Trophoblast cell (in vitro differentiated cells and primary cell): ENCODE data around the gene CLPTM1L.

Experiments used
- DNase-seq, 2 donors: peaks; one replicate each; pipeline ENCODE4 v3.0.0-alpha.2; 2016
- H2AFZ ChIP-seq: 2 replicates; pipeline ENCODE4 v1.6.1; 2013; ENCODE audit warnings: low read length, moderate library complexity, mild to moderate bottlenecking; ENCODE audit not compliant: insufficient read depth, poor library complexity
- H2AK5ac ChIP-seq: 2 replicates; pipeline ENCODE4 v1.6.1; 2013; ENCODE audit warnings: mild to moderate bottlenecking, low read length
- H2BK120ac ChIP-seq: 2 replicates; pipeline ENCODE4 v1.6.1; 2013; ENCODE audit warnings: low read length, mild to moderate bottlenecking, moderate library complexity; ENCODE audit not compliant: insufficient read depth, poor library complexity
- H2BK12ac ChIP-seq: 2 replicates; pipeline ENCODE4 v1.6.1; 2013; ENCODE audit warnings: mild to moderate bottlenecking, low read length, moderate library complexity
- H2BK5ac ChIP-seq: 2 replicates; pipeline ENCODE4 v1.6.1; 2013; ENCODE audit warnings: low read length, low read depth, moderate library complexity, mild to moderate bottlenecking; ENCODE audit not compliant: poor library complexity
- H3K14ac ChIP-seq: 2 replicates; pipeline ENCODE4 v1.6.1; 2013; ENCODE audit warnings: mild to moderate bottlenecking, low read length
- H3K18ac ChIP-seq: 2 replicates; pipeline ENCODE4 v1.6.1; 2013; ENCODE audit warnings: mild to moderate bottlenecking, low read length
- H3K23ac ChIP-seq: 2 replicates; pipeline ENCODE4 v1.6.1; 2013; ENCODE audit warnings: low read length
- H3K27ac ChIP-seq: 2 replicates; pipeline ENCODE4 v1.5.1; 2013; ENCODE audit warnings: low read depth, mild to moderate bottlenecking, inconsistent platforms, low read length, moderate library complexity
- H3K27me3 ChIP-seq: 2 replicates; pipeline ENCODE4 v1.6.1; 2013; ENCODE audit warnings: inconsistent platforms, mild to moderate bottlenecking, low read length, moderate library complexity; ENCODE audit not compliant: insufficient read depth
- H3K36me3 ChIP-seq, 2 experiments: 1 replicate in 1 of 2; 2 replicates in 1 of 2; pipeline ENCODE4 v1.6.1; 2013; ENCODE audit warnings: low read length in 2 of 2, mild to moderate bottlenecking in 2 of 2, moderate library complexity in 1 of 2; ENCODE audit not compliant: insufficient read depth in 2 of 2, control insufficient read depth in 1 of 2
- H3K4ac ChIP-seq: 2 replicates; pipeline ENCODE4 v1.6.1; 2013; ENCODE audit warnings: low read depth, mild to moderate bottlenecking, low read length, moderate library complexity
- H3K4me1 ChIP-seq, 2 experiments: 1 replicate in 1 of 2; 2 replicates in 1 of 2; pipeline ENCODE4 v1.6.1; 2013; ENCODE audit warnings: low read length in 2 of 2, mild to moderate bottlenecking in 2 of 2, moderate library complexity in 1 of 2; ENCODE audit not compliant: insufficient read depth in 2 of 2, control insufficient read depth in 1 of 2
- H3K4me2 ChIP-seq: 2 replicates; pipeline ENCODE4 v1.6.1; 2013; ENCODE audit warnings: inconsistent platforms, mild to moderate bottlenecking, low read length, moderate library complexity
- H3K4me3 ChIP-seq: 2 replicates; pipeline ENCODE4 v1.5.1; 2013; ENCODE audit warnings: mild to moderate bottlenecking, low read depth, low read length, inconsistent platforms
- H3K79me1 ChIP-seq: one replicate; pipeline ENCODE4 v1.6.1; 2013; ENCODE audit warnings: low read length
- H3K79me2 ChIP-seq: 2 replicates; pipeline ENCODE4 v1.6.1; 2013; ENCODE audit warnings: low read length, mild to moderate bottlenecking; ENCODE audit not compliant: control insufficient read depth, insufficient read depth, poor library complexity
- H3K9ac ChIP-seq: 2 replicates; pipeline ENCODE4 v1.6.1; 2013; ENCODE audit warnings: mild to moderate bottlenecking, low read length
- H3K9me3 ChIP-seq: 2 replicates; pipeline ENCODE4 v1.6.1; 2013; ENCODE audit warnings: low read depth, mild to moderate bottlenecking, control low read depth, inconsistent platforms, low read length; ENCODE audit not compliant: insufficient read depth
- H4K12ac ChIP-seq: 2 replicates; pipeline ENCODE4 v1.6.1; 2013; ENCODE audit warnings: low read depth, mild to moderate bottlenecking, low read length, moderate library complexity
- H4K8ac ChIP-seq: 2 replicates; pipeline ENCODE4 v1.6.1; 2013; ENCODE audit warnings: low read depth, mild to moderate bottlenecking, low read length, moderate library complexity
- H4K91ac ChIP-seq: one replicate; pipeline ENCODE4 v1.6.1; 2013; ENCODE audit warnings: low read depth, mild to moderate bottlenecking, low read length, moderate library complexity
- WGBS: extraction: QIAGEN DNeasy Blood & Tissue Kit; methylation state at CpG from one replicate; pipeline ENCODE4 v1.1.7; 2013; ENCODE audit warnings: missing lambda C conversion rate; ENCODE audit not compliant: insufficient read length, insufficient coverage; ENCODE audit errors: extremely low coverage; 5-methylcytosine and 5-hydroxymethylcytosine counted together

CLPTM1L gene

GRCh38 chr5:1312206-1312605 lies 32.7 kb downstream of the CLPTM1L start:
- H2AK5ac ChIP-seq, result no peak overlapping the region
- peaks cover 12% of the 10 kb centered on the region for H3K9me3 ChIP-seq
- no peak overlapping the region for H2AFZ ChIP-seq
- no peaks in the 10 kb centered on the region for H3K79me2 ChIP-seq
- no peak overlapping the region for H3K9ac ChIP-seq
- no peak overlapping the region for H3K23ac ChIP-seq
- no peak overlapping the region for H4K8ac ChIP-seq
- no peaks in the 10 kb centered on the region for H3K27me3 ChIP-seq
- H2BK120ac ChIP-seq, result no peak overlapping the region
- no peak overlapping the region for H3K14ac ChIP-seq
- no peaks in the 10 kb centered on the region for H3K79me1 ChIP-seq
- no peak overlapping the region for H2BK12ac ChIP-seq
- no peak overlapping the region for H3K18ac ChIP-seq
- no peak for DNase-seq
- H3K4me2 ChIP-seq, result no peak overlapping the region
- no peak overlapping the region for H4K12ac ChIP-seq
- no CpG with 5 or more reads among the region's 7 CpGs for WGBS
- H3K4me1 ChIP-seq, result no peaks in the 10 kb centered on the region
- no peak overlapping the region for H3K4ac ChIP-seq
- no peak overlapping the region for H2BK5ac ChIP-seq
- H3K36me3 ChIP-seq, result peaks cover 0 to 3% of the 10 kb centered on the region in 2 experiments
- H4K91ac ChIP-seq, result no peak overlapping the region
- H3K27ac ChIP-seq, result no peak overlapping the region
- H3K4me3 ChIP-seq, result no peak overlapping the region

GRCh38 chr5:1311439-1312055 lies 33.4 kb downstream of the CLPTM1L start:
- Histone ChIP-seq H2BK120ac (no peak overlapping the region), H3K23ac (no peak overlapping the region), H2BK5ac (no peak overlapping the region), H3K4me3 (no peak overlapping the region), H2AK5ac (no peak overlapping the region), H3K14ac (no peak overlapping the region), H3K4me2 (no peak overlapping the region), H3K9ac (no peak overlapping the region), H3K18ac (no peak overlapping the region), H3K27me3 (no peaks in the 10 kb centered on the region), H3K4me1 (no peaks in the 10 kb centered on the region), H2BK12ac (no peak overlapping the region), H3K79me1 (no peaks in the 10 kb centered on the region), H3K36me3 (no peaks in the 10 kb centered on the region), H2AFZ (no peak overlapping the region), H3K27ac (no peak overlapping the region), H3K79me2 (no peaks in the 10 kb centered on the region), H4K8ac (no peak overlapping the region), H4K91ac (no peak overlapping the region), H3K9me3 (peaks cover 12% of the 10 kb centered on the region), H3K4ac (no peak overlapping the region), H4K12ac (no peak overlapping the region)
- no CpG with 5 or more reads among the region's 15 CpGs for WGBS
- no peak for DNase-seq

DNA sequence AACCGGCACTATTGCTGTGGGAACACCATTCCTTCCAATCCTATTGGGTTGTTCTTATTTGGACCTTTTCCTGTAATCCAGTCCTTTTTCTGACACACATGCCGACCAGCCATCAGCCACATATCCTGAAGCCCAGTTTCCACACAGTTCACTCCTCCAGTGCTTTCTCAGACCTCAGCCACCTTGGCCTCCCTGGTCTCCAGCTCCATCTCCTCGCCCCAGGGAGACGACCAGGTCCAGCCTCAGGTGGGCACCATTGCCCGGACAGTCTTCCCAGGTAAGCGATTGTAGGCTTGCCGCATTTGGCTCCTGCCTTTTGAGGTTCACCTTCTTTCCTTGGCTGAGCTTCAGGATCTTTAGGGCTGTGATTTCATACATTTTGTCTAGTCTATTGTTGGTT lies 34.8 kb downstream of the CLPTM1L start:
- Histone ChIP-seq H3K23ac (no peak overlapping the region), H4K12ac (no peak overlapping the region), H2BK120ac (no peak overlapping the region), H3K9me3 (peaks cover 12% of the 10 kb centered on the region), H3K4me2 (no peak overlapping the region), H3K27me3 (no peaks in the 10 kb centered on the region), H3K14ac (no peak overlapping the region), H3K4me3 (no peak overlapping the region), H3K36me3 (no peaks in the 10 kb centered on the region), H2AK5ac (no peak overlapping the region), H3K79me1 (no peaks in the 10 kb centered on the region), H2BK5ac (no peak overlapping the region), H2BK12ac (no peak overlapping the region), H3K27ac (no peak overlapping the region), H4K8ac (no peak overlapping the region), H3K9ac (no peak overlapping the region), H3K4ac (no peak overlapping the region), H4K91ac (no peak overlapping the region), H3K79me2 (no peaks in the 10 kb centered on the region), H3K4me1 (no peaks in the 10 kb centered on the region), H2AFZ (no peak overlapping the region), H3K18ac (no peak overlapping the region)
- no CpG with 5 or more reads among the region's 7 CpGs for WGBS
- no peak for DNase-seq

GRCh38 chr5:1304033-1304432 lies 40.9 kb downstream of the CLPTM1L start:
- H3K27ac ChIP-seq, result no peak overlapping the region

More at GRCh38 chr5:1304033-1304432, 40.9 kb downstream of the CLPTM1L start:
- Histone ChIP-seq H3K36me3 (no peaks in the 10 kb centered on the region), H2AK5ac (no peak overlapping the region), H4K12ac (no peak overlapping the region), H3K27me3 (no peaks in the 10 kb centered on the region), H3K4me1 (no peaks in the 10 kb centered on the region), H3K9ac (no peak overlapping the region), H2BK12ac (no peak overlapping the region), H3K23ac (no peak overlapping the region), H3K4me3 (no peak overlapping the region), H3K4me2 (no peak overlapping the region), H3K79me1 (no peaks in the 10 kb centered on the region), H3K18ac (no peak overlapping the region), H2BK120ac (no peak overlapping the region), H2BK5ac (no peak overlapping the region), H3K4ac (no peak overlapping the region), H2AFZ (no peak overlapping the region), H3K9me3 (peaks cover 4% of the 10 kb centered on the region), H3K14ac (no peak overlapping the region), H4K8ac (no peak overlapping the region), H4K91ac (no peak overlapping the region), H3K79me2 (no peaks in the 10 kb centered on the region)
- WGBS, result no CpG with 5 or more reads among the region's 2 CpGs
- no peak for DNase-seq
